Measurements from ENCODE around the gene FNBP1L. TPM values are rescaled to one million over a fixed set of nuclear protein-coding genes. Genes with fewer than 3 reads are reported as not detected.

The FNBP1L gene
- total and polyA plus RNA-seq, 2 experiments from 2014 or later: 56.3 to 132 TPM

- Mint-ChIP-seq H3K4me3 (no peak overlapping the region), H3K36me3 (ENCODE audit: low read depth) (peaks cover 9% of the 10 kb centered on the region), H3K27ac (no peak overlapping the region), H3K27me3 (ENCODE audit: insufficient read depth, low read depth, poor library complexity) (peaks cover 6% of the 10 kb centered on the region), H3K4me1 (peaks cover 20% of the 10 kb centered on the region), H3K9me3 (no peaks in the 10 kb centered on the region)
- Histone ChIP-seq H4K20me1 (replicated peaks; ENCODE audit: insufficient read depth) (0 out of 2 replicates have a peak, but pooled peaks cover 5% of the 10 kb centered on the region), H3K27me3 (ENCODE audit: insufficient read depth) (no peaks in the 10 kb centered on the region), H3K79me2 (replicated peaks; ENCODE audit: insufficient read depth) (no peaks in the 10 kb centered on the region), H3K36me3 (ENCODE audit: insufficient read depth) (no peaks in the 10 kb centered on the region; the same call in 1 of the 2 replicates), H3F3A (replicated peaks; ENCODE audit: low read depth) (no peaks in the 10 kb centered on the region), H2AFZ (no peak overlapping the region), H3K4me2 (no peak overlapping the region), H3K4me3 (no peak overlapping the region), H3K9me2 (ENCODE audit: insufficient read depth) (no peaks in the 10 kb centered on the region), H3K4me1 (ENCODE audit: insufficient read depth) (peaks cover 18% of the 10 kb centered on the region), H3K27ac (ENCODE audit: low read depth) (peak overlapping the region; percentile 32; the same call in 1 of the 2 replicates)
- ATAC-seq: no peak
- no peak for DNase-seq (ENCODE audit: low spot score)
- TF ChIP-seq CREB1 (CRISPR knock-in tag; IDR thresholded peaks at IDR 0.05; ENCODE audit: low read depth) (no peak), ZNF331 (CRISPR knock-in tag; IDR thresholded peaks at IDR 0.05; ENCODE audit: low read depth) (no peak), CTCF (conservative IDR thresholded peaks at IDR 0.05; ENCODE audit: low read depth in 2 of 2) (no peak), POLR2AphosphoS5 (IDR thresholded peaks at IDR 0.05; ENCODE audit: low read depth) (no peak), EZH2 (IDR thresholded peaks at IDR 0.05; ENCODE audit: low read depth, unreplicated experiment) (no peak), REST (IDR thresholded peaks at IDR 0.05; ENCODE audit: unreplicated experiment) (no peak), JUNB (IDR thresholded peaks at IDR 0.05; ENCODE audit: unreplicated experiment) (no peak), EZH2phosphoT487 (IDR thresholded peaks at IDR 0.05; ENCODE audit: unreplicated experiment) (no peak), STAT1 (IDR thresholded peaks at IDR 0.05; ENCODE audit: unreplicated experiment) (no peak), NANOG (IDR thresholded peaks at IDR 0.05; ENCODE audit: borderline replicate concordance) (no peak), ETS1 (IDR thresholded peaks at IDR 0.05) (no peak), ZNF114 (CRISPR knock-in tag; IDR thresholded peaks at IDR 0.05) (no peak)
Measured at GRCh38 chr1:93574991-93575390, 127.1 kb downstream of the FNBP1L start.
